Stimulated activated CD4-positive, alpha-beta T cell treated with anti-CD3 and anti-CD28 coated beads, Interleukin-1b, Interleukin-23, amount 100 ng/mL, for 48 hours (primary cell): ENCODE results near the gene PIP5K1B.

ENCODE experiments used
- DNase-seq: peaks from one replicate; pipeline ENCODE4 v3.0.0-alpha.2; 2020

The PIP5K1B gene

GRCh38 chr9:68925175-68925574 lies 220.1 kb downstream of the PIP5K1B start:
- no peak for DNase-seq

DNA sequence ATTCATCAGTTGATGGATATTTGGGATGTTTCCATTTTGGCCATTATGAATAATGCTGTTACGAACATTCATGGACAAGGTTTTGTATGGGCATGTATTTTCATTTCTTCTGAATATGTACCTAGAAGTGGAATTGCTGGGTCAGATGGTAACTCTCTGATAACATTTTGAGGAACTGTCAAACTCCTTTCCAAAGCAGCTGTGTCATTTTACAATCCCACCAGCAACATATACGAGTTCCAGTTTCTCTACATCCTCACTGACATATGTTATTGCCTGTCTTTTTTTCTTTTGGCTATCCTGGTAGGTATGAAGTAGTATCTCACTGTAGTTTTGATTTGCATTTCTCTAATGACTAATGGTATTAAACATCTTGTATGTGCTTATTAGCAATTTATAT lies 222.1 kb downstream of the PIP5K1B start:
- no peak for DNase-seq

DNA sequence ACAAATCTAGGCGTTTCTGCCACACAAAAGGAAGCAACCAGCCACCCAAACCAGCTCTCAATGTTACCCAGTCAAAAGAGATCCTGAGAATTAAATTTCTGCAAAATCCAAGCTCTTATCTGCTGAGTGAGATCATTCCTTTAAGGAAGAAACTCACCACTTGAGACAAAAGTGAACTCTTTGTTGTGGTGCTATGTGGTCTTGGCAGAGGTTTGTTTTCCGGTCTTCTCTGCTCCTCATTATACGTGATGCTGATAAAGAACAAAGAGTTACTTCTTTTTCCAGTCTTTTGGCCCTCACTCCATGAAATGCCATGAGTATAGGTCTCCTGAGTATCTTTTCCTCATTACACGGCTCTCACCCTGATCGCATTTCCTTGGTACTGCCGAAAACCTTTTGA lies 226.8 kb downstream of the PIP5K1B start:
- DNase-seq, result no peak

- DNase-seq, result no peak
Measured at GRCh38 chr9:68932458-68932857, 227.4 kb downstream of the PIP5K1B start.

DNA sequence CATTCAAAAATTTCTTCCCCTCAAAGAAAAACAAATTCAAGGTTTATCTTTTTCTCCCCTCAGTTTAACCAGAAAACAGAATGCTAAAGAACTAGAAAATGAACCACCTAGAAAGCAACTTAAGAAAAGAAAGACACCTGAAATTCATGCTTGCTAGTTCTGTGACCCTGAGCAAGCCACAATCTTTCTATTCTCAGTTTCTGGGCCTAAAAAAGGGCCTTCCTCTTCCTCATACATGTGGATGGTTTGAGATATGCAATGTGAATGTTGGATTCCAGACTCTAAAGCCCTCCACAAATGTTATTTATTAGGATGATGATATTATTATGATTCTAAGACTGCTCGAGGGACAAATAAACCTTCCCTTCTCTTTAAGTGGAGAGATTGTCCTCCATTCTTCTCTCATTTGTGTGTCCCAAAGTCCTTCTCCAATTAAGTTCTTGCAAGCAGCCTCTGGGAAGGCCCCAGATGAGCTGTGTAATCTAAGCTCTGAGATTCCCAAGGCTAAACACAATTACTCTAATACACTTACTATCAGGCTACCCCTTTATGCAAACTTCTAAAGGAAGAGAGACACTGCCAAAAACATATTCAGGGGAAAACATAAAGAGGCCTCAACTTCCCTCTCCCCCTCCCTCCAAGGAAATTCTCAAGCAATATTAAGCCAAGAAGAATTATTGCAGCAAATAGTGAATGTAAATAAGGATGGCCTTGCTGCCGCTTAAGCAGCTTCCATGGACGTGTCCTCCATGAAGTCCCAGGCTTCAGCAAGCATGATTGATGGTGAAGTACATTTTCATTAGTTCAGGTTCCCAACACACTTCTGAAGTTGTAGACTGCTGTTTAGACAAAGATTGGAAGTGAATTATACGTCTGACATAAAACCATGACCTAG lies 228.6 kb downstream of the PIP5K1B start:
- no peak for DNase-seq

GRCh38 chr9:68934329-68934644 lies 229.2 kb downstream of the PIP5K1B start:
- no peak for DNase-seq

DNA sequence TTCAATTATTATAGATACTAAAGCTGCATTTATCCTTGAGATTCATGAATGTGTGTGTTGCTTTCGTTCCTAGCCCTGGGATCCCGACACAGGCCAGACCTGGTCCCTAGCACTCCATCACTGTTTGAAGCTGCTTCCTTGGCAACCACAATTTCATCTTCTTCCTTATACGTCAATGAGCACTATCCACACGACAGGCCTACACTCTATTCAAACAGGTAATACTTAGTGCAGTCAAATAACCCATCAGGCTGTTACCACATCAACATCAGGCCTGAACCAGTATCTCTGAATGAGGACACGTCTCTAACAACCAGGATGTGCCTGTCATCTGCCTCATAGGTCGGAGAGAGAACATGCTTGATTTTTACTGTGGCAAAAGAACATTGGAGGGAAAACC lies 235.5 kb downstream of the PIP5K1B start:
- DNase-seq, result no peak

GRCh38 chr9:68941780-68942459 lies 236.9 kb downstream of the PIP5K1B start:
- DNase-seq, result no peak

- DNase-seq, result no peak
Measured at GRCh38 chr9:68942790-68943189, 237.8 kb downstream of the PIP5K1B start.

- DNase-seq, result no peak
Measured at GRCh38 chr9:68947015-68947414, 242.0 kb downstream of the PIP5K1B start.

DNA sequence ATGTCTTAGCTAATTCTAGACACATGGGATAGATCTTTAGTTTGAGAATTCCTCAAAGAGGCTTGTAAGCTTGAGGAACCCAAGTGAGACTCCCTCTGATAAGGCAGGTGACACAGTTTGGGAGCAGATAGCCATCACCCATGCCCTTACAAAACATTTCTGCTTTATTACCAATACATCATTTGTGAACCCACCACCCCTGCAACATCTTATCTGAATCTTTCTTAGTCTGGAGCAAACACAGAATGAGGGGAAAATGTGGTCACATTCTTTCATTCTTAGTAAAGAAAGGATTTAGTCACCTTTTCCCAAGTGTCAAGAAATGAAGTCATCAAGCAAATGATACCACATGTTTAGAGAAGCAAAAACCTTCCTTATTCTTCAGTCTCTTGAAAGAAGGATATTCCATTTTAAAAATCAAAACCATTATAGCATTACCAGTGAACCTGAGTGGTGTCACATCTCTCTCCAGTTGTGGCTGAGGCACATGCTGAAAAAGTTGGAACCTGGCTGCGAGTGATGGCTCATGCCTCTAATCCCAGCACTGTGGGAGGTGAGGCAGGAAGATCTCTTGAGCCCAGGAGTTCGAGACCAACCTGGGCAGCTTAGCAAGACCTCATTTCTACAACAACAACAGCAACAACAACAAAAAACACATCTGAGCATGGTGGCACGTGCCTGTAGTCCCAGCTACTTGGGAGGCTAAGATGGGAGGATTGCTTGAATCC lies 243.0 kb downstream of the PIP5K1B start:
- DNase-seq, result peak; percentile 11

DNA sequence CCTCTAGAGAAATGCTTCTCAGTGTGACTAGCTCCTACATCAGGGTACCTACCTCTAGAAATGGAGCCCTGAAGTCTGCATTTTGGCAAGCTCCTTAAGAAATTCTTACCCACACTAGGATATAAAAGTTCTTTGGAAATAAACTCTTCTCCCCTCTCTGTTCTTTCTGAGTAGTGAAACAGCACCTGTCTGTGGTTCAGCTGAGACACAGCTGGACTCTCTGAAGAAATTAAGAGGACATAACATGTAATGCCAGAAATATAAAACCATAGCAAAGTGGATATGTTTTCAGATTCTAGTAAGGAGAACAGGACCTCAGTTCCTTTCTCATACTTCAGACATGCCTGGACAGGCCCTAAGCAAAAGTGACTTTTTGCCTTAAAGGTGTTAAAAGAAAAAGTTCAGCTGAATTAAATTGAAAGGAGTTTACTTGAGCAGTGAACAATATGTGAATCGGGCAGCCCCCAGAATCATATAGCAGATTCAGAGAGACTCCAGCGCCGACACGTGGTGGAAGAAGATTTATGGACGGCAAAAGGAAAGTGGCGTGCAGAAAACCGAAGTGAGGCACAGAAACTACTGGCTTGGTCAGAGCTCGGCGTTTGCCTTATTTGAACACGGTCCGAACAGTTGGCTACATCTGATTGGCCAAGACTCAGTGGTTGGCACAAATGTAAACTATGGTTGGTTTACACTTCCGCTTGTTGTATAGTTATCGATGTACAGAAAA lies 244.4 kb downstream of the PIP5K1B start:
- DNase-seq, result peak; percentile 29

GRCh38 chr9:68950188-68950587 lies 245.1 kb downstream of the PIP5K1B start:
- DNase-seq, result no peak

GRCh38 chr9:68950689-68951088 lies 245.6 kb downstream of the PIP5K1B start:
- DNase-seq, result no peak

GRCh38 chr9:68951879-68952659 lies 247.0 kb downstream of the PIP5K1B start:
- DNase-seq, result no peak

- no peak for DNase-seq
Measured at GRCh38 chr9:68953771-68954170, 248.7 kb downstream of the PIP5K1B start.

DNA sequence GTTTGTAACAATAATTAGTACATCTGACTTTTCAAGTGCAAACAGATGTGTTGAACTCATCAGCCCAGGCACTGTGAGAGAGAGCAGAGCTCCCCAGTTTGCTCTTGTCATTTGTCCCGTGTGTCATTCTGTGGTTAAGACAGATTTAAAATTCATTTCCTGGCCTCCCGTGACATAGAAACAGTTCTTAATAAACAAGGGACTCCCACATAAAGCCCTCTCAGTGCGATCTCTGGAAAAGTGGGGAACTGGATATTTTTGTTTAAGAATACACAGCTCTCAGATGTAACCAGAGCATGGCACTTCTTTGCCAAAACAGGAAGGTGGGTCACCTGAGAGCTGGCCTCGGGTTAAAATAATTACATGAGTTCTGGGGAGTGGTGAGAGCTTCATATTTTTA lies 250.3 kb downstream of the PIP5K1B start:
- DNase-seq, result no peak

DNA sequence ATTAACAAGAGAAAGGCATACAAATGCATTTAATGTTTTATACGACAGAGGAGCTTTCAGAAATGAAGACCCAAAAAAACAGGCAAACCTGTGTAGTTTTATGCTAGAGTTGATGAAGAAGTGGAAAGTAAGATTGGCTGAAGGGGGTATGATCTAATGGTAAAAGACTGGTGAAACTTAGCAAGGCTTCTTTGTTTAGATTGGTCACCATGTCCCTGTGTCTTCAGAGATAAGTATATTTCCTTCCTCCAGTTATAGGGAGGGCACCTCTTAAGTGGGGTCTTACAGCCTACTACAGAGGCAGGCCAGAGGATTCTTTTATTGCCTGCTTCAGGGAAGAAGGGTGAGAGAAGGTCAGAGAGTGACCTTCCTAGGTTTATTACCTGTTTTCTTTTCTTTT lies 252.4 kb downstream of the PIP5K1B start:
- no peak for DNase-seq

- no peak for DNase-seq
Measured at GRCh38 chr9:68961587-68961986, 256.5 kb downstream of the PIP5K1B start.

GRCh38 chr9:68963416-68963815 lies 258.4 kb downstream of the PIP5K1B start:
- no peak for DNase-seq

DNA sequence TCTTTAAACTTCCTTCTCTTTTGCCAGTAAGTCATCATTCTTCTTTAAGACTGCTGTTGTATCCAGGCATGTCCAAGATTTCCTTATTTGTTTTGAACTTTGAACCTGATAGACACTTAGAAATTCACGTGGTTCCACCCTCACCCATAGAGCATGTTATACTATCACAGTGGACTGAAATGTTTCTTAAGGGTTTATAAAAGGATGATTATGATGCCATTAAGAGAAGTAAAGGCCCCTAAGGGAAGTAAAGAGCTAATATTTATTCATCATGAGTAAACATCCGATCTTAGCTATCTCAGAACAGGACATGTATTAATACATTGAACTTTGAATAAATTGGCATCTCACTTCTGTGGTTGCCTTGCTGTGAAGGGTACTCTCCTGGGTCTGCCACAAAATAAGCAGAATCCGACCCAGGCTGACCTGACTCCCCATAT lies 259.1 kb downstream of the PIP5K1B start:
- no peak for DNase-seq

DNA sequence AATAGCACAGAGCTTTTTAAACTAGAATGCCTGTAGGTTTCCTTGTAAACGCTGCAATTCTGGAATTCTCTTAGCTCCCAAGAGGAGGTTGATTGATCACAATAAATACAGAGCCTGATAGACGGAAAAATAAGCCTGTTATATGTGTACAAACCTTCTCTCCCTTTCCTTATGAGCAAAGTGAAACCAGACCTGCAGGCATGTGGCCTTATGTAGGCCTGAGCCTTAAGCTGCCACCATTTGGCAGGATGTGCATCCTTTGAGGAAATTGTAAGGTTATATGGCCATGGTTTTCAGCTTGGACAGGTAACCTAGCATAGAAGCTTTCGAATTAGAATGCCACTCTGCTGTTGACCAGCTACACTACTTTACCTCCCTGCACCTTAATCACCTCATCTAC lies 259.7 kb downstream of the PIP5K1B start:
- no peak for DNase-seq
